Measurements from ENCODE around the gene MAP3K13.

GRCh38 chr3:185403002-185403401 lies 40.1 kb downstream of the MAP3K13 start:
- TF ChIP-seq POLR2A (IDR thresholded peaks at IDR 0.05) (no peak), CTCF (IDR thresholded peaks at IDR 0.05) (no peak), POLR2AphosphoS5 (IDR thresholded peaks at IDR 0.05) (no peak), EP300 (IDR thresholded peaks at IDR 0.05) (no peak)

All from sigmoid colon (tissue), 4 donors.